ENCODE results near the gene DNAI7.

GRCh38 chr12:25107920-25108319 lies 87.0 kb downstream of the DNAI7 start:
- TF ChIP-seq, protein P1, sequence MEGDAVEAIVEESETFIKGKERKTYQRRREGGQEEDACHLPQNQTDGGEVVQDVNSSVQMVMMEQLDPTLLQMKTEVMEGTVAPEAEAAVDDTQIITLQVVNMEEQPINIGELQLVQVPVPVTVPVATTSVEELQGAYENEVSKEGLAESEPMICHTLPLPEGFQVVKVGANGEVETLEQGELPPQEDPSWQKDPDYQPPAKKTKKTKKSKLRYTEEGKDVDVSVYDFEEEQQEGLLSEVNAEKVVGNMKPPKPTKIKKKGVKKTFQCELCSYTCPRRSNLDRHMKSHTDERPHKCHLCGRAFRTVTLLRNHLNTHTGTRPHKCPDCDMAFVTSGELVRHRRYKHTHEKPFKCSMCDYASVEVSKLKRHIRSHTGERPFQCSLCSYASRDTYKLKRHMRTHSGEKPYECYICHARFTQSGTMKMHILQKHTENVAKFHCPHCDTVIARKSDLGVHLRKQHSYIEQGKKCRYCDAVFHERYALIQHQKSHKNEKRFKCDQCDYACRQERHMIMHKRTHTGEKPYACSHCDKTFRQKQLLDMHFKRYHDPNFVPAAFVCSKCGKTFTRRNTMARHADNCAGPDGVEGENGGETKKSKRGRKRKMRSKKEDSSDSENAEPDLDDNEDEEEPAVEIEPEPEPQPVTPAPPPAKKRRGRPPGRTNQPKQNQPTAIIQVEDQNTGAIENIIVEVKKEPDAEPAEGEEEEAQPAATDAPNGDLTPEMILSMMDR (IDR thresholded peaks at IDR 0.05; ENCODE audit: low read depth, low read length, missing input control) = no peak
- TF ChIP-seq YY1 (IDR thresholded peaks at IDR 0.05) = no peak

Measured in liver (tissue), 2 donors.